HG03571 (cell line): Measurements from ENCODE around the gene RP2.

Experiments used
- ATAC-seq: cut with Tn5 transposase; IDR thresholded peaks from one replicate; pipeline ENCODE4 v1.9.1; 2021; ENCODE audit not compliant: unreplicated experiment

Gene RP2

GRCh38 chrX:46836701-46837557 is at the start of gene RP2:
Gene RP2, plus strand, starts transcription at chrX:46837043. Its CDS starts 58 bp downstream, at chrX:46837101.
- ATAC-seq, result peak; percentile 92

GRCh38 chrX:46788902-46789301 is 47.9 kb upstream of the RP2 start:
- no peak for ATAC-seq

- no peak for ATAC-seq
Observed at GRCh38 chrX:46791927-46792809, 44.7 kb upstream of the RP2 start.

GRCh38 chrX:46792810-46793188 is 44.0 kb upstream of the RP2 start:
- no peak for ATAC-seq

GRCh38 chrX:46793386-46794143 is 43.3 kb upstream of the RP2 start:
- no peak for ATAC-seq

GRCh38 chrX:46796574-46797191 is 40.2 kb upstream of the RP2 start:
- no peak for ATAC-seq

- no peak for ATAC-seq
Observed at GRCh38 chrX:46803140-46803539, 33.7 kb upstream of the RP2 start.

GRCh38 chrX:46805270-46805669 is 31.6 kb upstream of the RP2 start:
- ATAC-seq, result no peak

- ATAC-seq, result no peak
Observed at GRCh38 chrX:46811121-46811520, 25.7 kb upstream of the RP2 start.

- no peak for ATAC-seq
Observed at GRCh38 chrX:46812445-46812844, 24.4 kb upstream of the RP2 start.

- no peak for ATAC-seq
Observed at GRCh38 chrX:46814966-46815365, 21.9 kb upstream of the RP2 start.

- no peak for ATAC-seq
Observed at GRCh38 chrX:46819136-46819535, 17.7 kb upstream of the RP2 start.

GRCh38 chrX:46820391-46821100 is 16.3 kb upstream of the RP2 start:
- ATAC-seq, result no peak

- ATAC-seq, result no peak
Observed at GRCh38 chrX:46823481-46823880, 13.4 kb upstream of the RP2 start.

- ATAC-seq, result no peak
Observed at GRCh38 chrX:46831765-46832327, 5.0 kb upstream of the RP2 start.

GRCh38 chrX:46837558-46838485 is 979 bp downstream of the RP2 start:
- no peak for ATAC-seq

- no peak for ATAC-seq
Observed at GRCh38 chrX:46838486-46838870, 1.6 kb downstream of the RP2 start.

GRCh38 chrX:46838974-46839480 is 2.2 kb downstream of the RP2 start:
- no peak for ATAC-seq

- no peak for ATAC-seq
Observed at GRCh38 chrX:46840946-46841345, 4.1 kb downstream of the RP2 start.
